HepG2 (cell line): ENCODE results near the gene PRR33. TPM values are rescaled to one million over a fixed set of nuclear protein-coding genes. Genes with fewer than 3 reads are reported as not detected.

Experiments used
- ATAC-seq: fragments of 200-7000 bp; cut with Tn5 transposase; 3 replicates; pipeline ENCODE4 v1.9.1; 2020; ENCODE audit warnings: mild to moderate bottlenecking, moderate library complexity
- BruUV-seq: library from RNA; stranded (reverse); fragments of 400-500 nt; replicated peaks from 2 replicates; lab custom pipeline; 2021; lab: Mats Ljungman, UMichigan
- CTCF ChIA-PET: fragments of 300-600 bp; formaldehyde crosslinking; extraction: SDS; loops from one replicate; lab custom pipeline; 2021; ENCODE audit warnings: low total read pairs, inconsistent platforms, low intra/inter-chr PET ratio; lab: Yijun Ruan, JAX
- POLR2A ChIA-PET: fragments of 350-600 bp; sonication (Branson Sonifier 250); formaldehyde crosslinking; loops from one replicate; lab custom pipeline; 2020; ENCODE audit warnings: antibody characterized with exemption, inconsistent platforms; lab: Yijun Ruan, JAX
- DNase-seq: peaks from one replicate; pipeline ENCODE4 v3.0.0-alpha.2; 2015; ENCODE audit warnings: low spot score
- FAIRE-seq: peaks from 3 replicates; lab custom pipeline; 2011; peaks lifted over from hg19 to GRCh38; lab: Jason Lieb, UNC
- H2AFZ ChIP-seq: one replicate; pipeline ENCODE4 v1.6.1; 2011; ENCODE audit warnings: low read length, inconsistent platforms
- H3K27ac ChIP-seq: fragments of 300-600 bp; 3 replicates; pipeline ENCODE4 v1.8.0; 2011; ENCODE audit warnings: mixed run types, mild to moderate bottlenecking, mixed read lengths, low read length, inconsistent platforms; ENCODE audit not compliant: insufficient read depth; ENCODE audit errors: extremely low read length
- H3K27me3 ChIP-seq, 2 experiments: fragments of 200-600 bp in 1 of 2; 2 replicates in 1 of 2; 3 replicates in 1 of 2; pipeline versions ENCODE4 v1.6.0 to v1.8.0; 2011; ENCODE audit warnings: low read length in 2 of 2, mild to moderate bottlenecking in 2 of 2, moderate library complexity in 2 of 2, inconsistent platforms in 1 of 2; ENCODE audit not compliant: insufficient read depth in 2 of 2, control insufficient read depth in 1 of 2
- H3K36me3 ChIP-seq, 2 experiments: fragments of 200-600 bp in 1 of 2; replicated peaks in 1 of 2; 2 replicates in 1 of 2; 3 replicates in 1 of 2; pipeline versions ENCODE4 v1.5.1 to v1.8.0; 2011; ENCODE audit warnings: low read length in 2 of 2, inconsistent platforms in 1 of 2; ENCODE audit not compliant: insufficient read depth in 2 of 2, control insufficient read depth in 1 of 2
- H3K4me1 ChIP-seq: 2 replicates; pipeline ENCODE4 v1.5.1; 2012; ENCODE audit warnings: low read length, inconsistent platforms; ENCODE audit not compliant: insufficient read depth
- H3K4me2 ChIP-seq: 2 replicates; pipeline ENCODE4 v1.6.0; 2011; ENCODE audit warnings: low read depth, low read length, inconsistent platforms
- H3K4me3 ChIP-seq, 3 experiments: fragments of 200-600 bp in 1 of 3; sonication (generic), shearing (Covaris generic) in 1 of 3; replicated peaks in 1 of 3; 2 replicates each; pipeline ENCODE4 v1.5.1; 2011 to 2016; ENCODE audit warnings: low read length in 3 of 3, inconsistent platforms in 2 of 3, low read depth in 2 of 3, mild to moderate bottlenecking in 2 of 3, control low read depth in 1 of 3, mixed read lengths in 1 of 3; ENCODE audit not compliant: insufficient read depth in 1 of 3
- H3K79me2 ChIP-seq: one replicate; pipeline ENCODE4 v1.6.1; 2011; ENCODE audit warnings: low read length, inconsistent platforms; ENCODE audit not compliant: insufficient read depth
- H3K9ac ChIP-seq: 2 replicates; pipeline ENCODE4 v1.6.0; 2011; ENCODE audit warnings: mild to moderate bottlenecking, low read depth, low read length, inconsistent platforms; ENCODE audit not compliant: insufficient read depth
- H3K9me3 ChIP-seq: 2 replicates; pipeline ENCODE4 v1.5.1; 2012; ENCODE audit warnings: mild to moderate bottlenecking, low read length
- H4K20me1 ChIP-seq: 2 replicates; pipeline ENCODE4 v1.6.0; 2011; ENCODE audit warnings: inconsistent platforms, mild to moderate bottlenecking, low read length, moderate library complexity; ENCODE audit not compliant: insufficient read depth
- AHR ChIP-seq: IDR thresholded peaks from 2 replicates; pipeline ENCODE4 v1.6.1; 2018; ENCODE audit warnings: missing genetic modification reagents, missing compliant biosample characterization
- ARID2 ChIP-seq: sonication (generic); formaldehyde crosslinking; IDR thresholded peaks from 2 replicates; pipeline ENCODE4 v1.8.1; 2022; ENCODE audit warnings: mild to moderate bottlenecking, missing genetic modification reagents, borderline replicate concordance
- ELF3 ChIP-seq: IDR thresholded peaks from 2 replicates; pipeline ENCODE4 v1.6.1; 2016; ENCODE audit warnings: missing genetic modification reagents, missing compliant biosample characterization
- HMG20B ChIP-seq: conservative IDR thresholded peaks from 2 replicates; pipeline ENCODE4 v1.6.1; 2016; ENCODE audit warnings: missing genetic modification reagents, missing compliant biosample characterization
- RBM22 ChIP-seq: fragments of 200-400 bp; formaldehyde crosslinking; optimal IDR thresholded peaks from 2 replicates; pipeline ENCODE3; 2017; ENCODE audit warnings: mild to moderate bottlenecking, low read length, moderate library complexity
- SOX6 ChIP-seq, 2 experiments: fragments of 450-650 bp in 1 of 2; sonication (generic) in 1 of 2; formaldehyde crosslinking in 1 of 2; IDR thresholded peaks; 2 replicates each; pipeline versions ENCODE4 v1.4.0 to v1.6.1; 2017 to 2020; ENCODE audit warnings: antibody characterized with exemption in 1 of 2, mild to moderate bottlenecking in 1 of 2, missing genetic modification reagents in 1 of 2
- ZNF577 ChIP-seq: sonication (generic); formaldehyde crosslinking; IDR thresholded peaks from 2 replicates; pipeline ENCODE4 v1.4.0; 2020; ENCODE audit warnings: mild to moderate bottlenecking, low read depth, missing genetic modification reagents, borderline replicate concordance
- WGBS: methylation state at CpG from one replicate; pipeline ENCODE4 v1.1.6; 2017; ENCODE audit warnings: low lambda C conversion rate; 5-methylcytosine and 5-hydroxymethylcytosine counted together
- in situ Hi-C: cut with HindIII; loops from 2 replicates; pipeline ENCODE4 v1.10.0; 2017; ENCODE audit warnings: low pct_unique_long_range_greater_than_20kb; ENCODE audit not compliant: extremely low pct_ligation_motif_present
- intact Hi-C: fragments of 100-400 bp; cut with micrococcal nuclease; formaldehyde crosslinking; loops from one replicate; pipeline ENCODE4 v1.10.0; 2022; ENCODE audit not compliant: unreplicated experiment
- polyA plus RNA-seq, 8 experiments: library from polyadenylated mRNA; depleted of rRNA in 3 of 8; stranded (reverse) in 7 of 8; unstranded in 1 of 8; fragments of >200 nt; fragmentation: Illumina TruSeq in 4 of 8; extraction: Trizol in 4 of 8; gene quantifications; 2 replicates each; pipeline versions ENCODE4 v1.2.1 to v1.2.3, GENCODE V29; 2011 to 2016; ENCODE audit warnings: low read depth in 4 of 8, missing spikeins in 1 of 8, mixed read lengths in 1 of 8; ENCODE audit not compliant: insufficient read depth in 1 of 8
- total RNA-seq, 5 experiments: library from RNA; depleted of rRNA; stranded (reverse); fragments of >200 nt; fragmentation: Illumina TruSeq; extraction: Trizol; gene quantifications; 2 replicates each; pipeline ENCODE4 v1.2.3, GENCODE V29; 2016; ENCODE audit warnings: low read depth in 1 of 5
- TF ChIP-seq, protein P1 (sequence below): sonication (generic); formaldehyde crosslinking; IDR thresholded peaks from 2 replicates; pipeline ENCODE4 v1.5.0; 2020; ENCODE audit warnings: mild to moderate bottlenecking, low read depth, missing genetic modification reagents, borderline replicate concordance
- TF ChIP-seq, protein P2 (sequence below): sonication (generic); formaldehyde crosslinking; IDR thresholded peaks from 2 replicates; pipeline ENCODE4 v1.4.0; 2020; ENCODE audit warnings: missing genetic modification reagents

PRR33 gene
- total and polyA plus RNA-seq, 2 of the 13 experiments (the other 11 are each of a cell fraction or from before 2014, with no cell fraction given), result not detected

DNA sequence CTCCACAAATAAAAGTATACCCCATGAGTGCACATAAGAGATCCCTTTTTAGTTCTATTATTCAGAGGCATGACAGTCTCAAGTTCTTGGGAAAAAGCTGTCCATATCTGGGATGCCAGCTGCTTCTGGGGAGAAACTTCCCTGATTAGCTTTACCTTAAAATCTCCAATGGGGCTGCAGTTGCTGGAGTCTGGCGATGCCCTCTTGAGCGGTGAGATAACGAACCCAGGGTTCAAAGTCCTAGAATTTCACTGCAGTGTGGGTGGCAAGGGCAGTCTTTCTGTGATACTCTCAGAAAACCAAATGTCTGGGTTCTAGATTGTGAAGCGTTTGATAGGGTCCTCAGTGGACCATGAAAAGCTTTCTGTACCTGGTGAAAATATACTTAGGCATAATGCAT, 7.4 kb upstream of the PRR33 start (continued):
- TF ChIP-seq ELF3 (CRISPR knock-in tag), result no peak

GRCh38 chr11:1896923-1897322, 5.2 kb upstream of the PRR33 start:
- intact Hi-C loops, result no loop called here
- 55% methylated on average over 12 of the region's 12 CpGs for WGBS
- Histone ChIP-seq H3K4me2 (no peak overlapping the region), H4K20me1 (no peaks in the 10 kb centered on the region), H2AFZ (no peak overlapping the region), H3K79me2 (no peaks in the 10 kb centered on the region), H3K27me3 (peaks cover 0 to 31% of the 10 kb centered on the region in 2 experiments; a peak in 2 of 5 replicates), H3K36me3 (no peaks in the 10 kb centered on the region), H3K9ac (no peak overlapping the region), H3K27ac (no peak overlapping the region), H3K9me3 (no peaks in the 10 kb centered on the region), H3K4me3 (no peak overlapping the region), H3K4me1 (peaks cover 9% of the 10 kb centered on the region)
- no peak for ATAC-seq
- no TSS peak for BruUV-seq
- CTCF ChIA-PET, result no interaction called here
- in situ Hi-C loops, result no loop called here
- TF ChIP-seq AHR (CRISPR knock-in tag), result no peak
- TF ChIP-seq, protein P1, sequence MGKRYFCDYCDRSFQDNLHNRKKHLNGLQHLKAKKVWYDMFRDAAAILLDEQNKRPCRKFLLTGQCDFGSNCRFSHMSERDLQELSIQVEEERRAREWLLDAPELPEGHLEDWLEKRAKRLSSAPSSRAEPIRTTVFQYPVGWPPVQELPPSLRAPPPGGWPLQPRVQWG (CRISPR knock-in tag), result no peak
- TF ChIP-seq ARID2, result no peak
- no peak for TF ChIP-seq ZNF577 (CRISPR knock-in tag)
- no peak for TF ChIP-seq HMG20B (CRISPR knock-in tag)
- no peak for TF ChIP-seq RBM22
- TF ChIP-seq, protein P2, sequence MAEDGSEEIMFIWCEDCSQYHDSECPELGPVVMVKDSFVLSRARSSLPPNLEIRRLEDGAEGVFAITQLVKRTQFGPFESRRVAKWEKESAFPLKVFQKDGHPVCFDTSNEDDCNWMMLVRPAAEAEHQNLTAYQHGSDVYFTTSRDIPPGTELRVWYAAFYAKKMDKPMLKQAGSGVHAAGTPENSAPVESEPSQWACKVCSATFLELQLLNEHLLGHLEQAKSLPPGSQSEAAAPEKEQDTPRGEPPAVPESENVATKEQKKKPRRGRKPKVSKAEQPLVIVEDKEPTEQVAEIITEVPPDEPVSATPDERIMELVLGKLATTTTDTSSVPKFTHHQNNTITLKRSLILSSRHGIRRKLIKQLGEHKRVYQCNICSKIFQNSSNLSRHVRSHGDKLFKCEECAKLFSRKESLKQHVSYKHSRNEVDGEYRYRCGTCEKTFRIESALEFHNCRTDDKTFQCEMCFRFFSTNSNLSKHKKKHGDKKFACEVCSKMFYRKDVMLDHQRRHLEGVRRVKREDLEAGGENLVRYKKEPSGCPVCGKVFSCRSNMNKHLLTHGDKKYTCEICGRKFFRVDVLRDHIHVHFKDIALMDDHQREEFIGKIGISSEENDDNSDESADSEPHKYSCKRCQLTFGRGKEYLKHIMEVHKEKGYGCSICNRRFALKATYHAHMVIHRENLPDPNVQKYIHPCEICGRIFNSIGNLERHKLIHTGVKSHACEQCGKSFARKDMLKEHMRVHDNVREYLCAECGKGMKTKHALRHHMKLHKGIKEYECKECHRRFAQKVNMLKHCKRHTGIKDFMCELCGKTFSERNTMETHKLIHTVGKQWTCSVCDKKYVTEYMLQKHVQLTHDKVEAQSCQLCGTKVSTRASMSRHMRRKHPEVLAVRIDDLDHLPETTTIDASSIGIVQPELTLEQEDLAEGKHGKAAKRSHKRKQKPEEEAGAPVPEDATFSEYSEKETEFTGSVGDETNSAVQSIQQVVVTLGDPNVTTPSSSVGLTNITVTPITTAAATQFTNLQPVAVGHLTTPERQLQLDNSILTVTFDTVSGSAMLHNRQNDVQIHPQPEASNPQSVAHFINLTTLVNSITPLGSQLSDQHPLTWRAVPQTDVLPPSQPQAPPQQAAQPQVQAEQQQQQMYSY (CRISPR knock-in tag), result no peak
- TF ChIP-seq SOX6 (IDR thresholded peaks at IDR 0.05), result no peak
- no peak for TF ChIP-seq SOX6 (CRISPR knock-in tag; IDR thresholded peaks at IDR 0.05)
- FAIRE-seq, result no peak
- DNase-seq, result no peak
- POLR2A ChIA-PET, result no interaction called here
